ENCODE results near the gene TDRD15. TPM values are rescaled to one million over a fixed set of nuclear protein-coding genes. Genes with fewer than 3 reads are reported as not detected.

TDRD15 gene
- total and polyA plus RNA-seq, 2 experiments from 2014 or later, result 0.07 TPM; not detected in 1

DNA sequence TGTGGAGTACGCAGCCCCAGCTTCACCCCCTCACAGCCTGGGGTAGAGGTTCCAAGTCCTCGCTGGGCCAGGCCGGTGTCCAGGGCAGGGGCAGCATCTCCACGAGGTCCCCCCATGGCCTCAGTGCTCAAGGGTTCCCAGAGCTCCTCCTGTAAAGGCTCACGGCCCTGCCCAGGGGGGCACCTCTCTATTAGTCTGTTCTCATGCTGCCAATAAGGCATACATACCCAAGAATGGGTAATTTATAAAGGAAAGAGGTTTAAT lies 38.8 kb downstream of the TDRD15 start:
- no peaks in the 10 kb centered on the region for H3F3A ChIP-seq (replicated peaks; ENCODE audit: low read depth)
- no peaks in the 10 kb centered on the region; the same call in 1 of the 2 replicates for H3K36me3 ChIP-seq (ENCODE audit: insufficient read depth)
- H4K20me1 ChIP-seq (replicated peaks; ENCODE audit: insufficient read depth), result no peaks in the 10 kb centered on the region
- Mint-ChIP-seq H3K9me3 (peaks cover 9% of the 10 kb centered on the region), H3K4me3 (no peak overlapping the region), H3K27me3 (ENCODE audit: insufficient read depth, low read depth, poor library complexity) (peaks cover 2% of the 10 kb centered on the region), H3K4me1 (no peaks in the 10 kb centered on the region; the same call in 2 of the 3 replicates), H3K36me3 (ENCODE audit: low read depth) (no peaks in the 10 kb centered on the region), H3K27ac (no peak overlapping the region)
- no peaks in the 10 kb centered on the region for H3K9me2 ChIP-seq (ENCODE audit: insufficient read depth)
- H3K4me3 ChIP-seq, result no peak overlapping the region
- TF ChIP-seq, protein P1, sequence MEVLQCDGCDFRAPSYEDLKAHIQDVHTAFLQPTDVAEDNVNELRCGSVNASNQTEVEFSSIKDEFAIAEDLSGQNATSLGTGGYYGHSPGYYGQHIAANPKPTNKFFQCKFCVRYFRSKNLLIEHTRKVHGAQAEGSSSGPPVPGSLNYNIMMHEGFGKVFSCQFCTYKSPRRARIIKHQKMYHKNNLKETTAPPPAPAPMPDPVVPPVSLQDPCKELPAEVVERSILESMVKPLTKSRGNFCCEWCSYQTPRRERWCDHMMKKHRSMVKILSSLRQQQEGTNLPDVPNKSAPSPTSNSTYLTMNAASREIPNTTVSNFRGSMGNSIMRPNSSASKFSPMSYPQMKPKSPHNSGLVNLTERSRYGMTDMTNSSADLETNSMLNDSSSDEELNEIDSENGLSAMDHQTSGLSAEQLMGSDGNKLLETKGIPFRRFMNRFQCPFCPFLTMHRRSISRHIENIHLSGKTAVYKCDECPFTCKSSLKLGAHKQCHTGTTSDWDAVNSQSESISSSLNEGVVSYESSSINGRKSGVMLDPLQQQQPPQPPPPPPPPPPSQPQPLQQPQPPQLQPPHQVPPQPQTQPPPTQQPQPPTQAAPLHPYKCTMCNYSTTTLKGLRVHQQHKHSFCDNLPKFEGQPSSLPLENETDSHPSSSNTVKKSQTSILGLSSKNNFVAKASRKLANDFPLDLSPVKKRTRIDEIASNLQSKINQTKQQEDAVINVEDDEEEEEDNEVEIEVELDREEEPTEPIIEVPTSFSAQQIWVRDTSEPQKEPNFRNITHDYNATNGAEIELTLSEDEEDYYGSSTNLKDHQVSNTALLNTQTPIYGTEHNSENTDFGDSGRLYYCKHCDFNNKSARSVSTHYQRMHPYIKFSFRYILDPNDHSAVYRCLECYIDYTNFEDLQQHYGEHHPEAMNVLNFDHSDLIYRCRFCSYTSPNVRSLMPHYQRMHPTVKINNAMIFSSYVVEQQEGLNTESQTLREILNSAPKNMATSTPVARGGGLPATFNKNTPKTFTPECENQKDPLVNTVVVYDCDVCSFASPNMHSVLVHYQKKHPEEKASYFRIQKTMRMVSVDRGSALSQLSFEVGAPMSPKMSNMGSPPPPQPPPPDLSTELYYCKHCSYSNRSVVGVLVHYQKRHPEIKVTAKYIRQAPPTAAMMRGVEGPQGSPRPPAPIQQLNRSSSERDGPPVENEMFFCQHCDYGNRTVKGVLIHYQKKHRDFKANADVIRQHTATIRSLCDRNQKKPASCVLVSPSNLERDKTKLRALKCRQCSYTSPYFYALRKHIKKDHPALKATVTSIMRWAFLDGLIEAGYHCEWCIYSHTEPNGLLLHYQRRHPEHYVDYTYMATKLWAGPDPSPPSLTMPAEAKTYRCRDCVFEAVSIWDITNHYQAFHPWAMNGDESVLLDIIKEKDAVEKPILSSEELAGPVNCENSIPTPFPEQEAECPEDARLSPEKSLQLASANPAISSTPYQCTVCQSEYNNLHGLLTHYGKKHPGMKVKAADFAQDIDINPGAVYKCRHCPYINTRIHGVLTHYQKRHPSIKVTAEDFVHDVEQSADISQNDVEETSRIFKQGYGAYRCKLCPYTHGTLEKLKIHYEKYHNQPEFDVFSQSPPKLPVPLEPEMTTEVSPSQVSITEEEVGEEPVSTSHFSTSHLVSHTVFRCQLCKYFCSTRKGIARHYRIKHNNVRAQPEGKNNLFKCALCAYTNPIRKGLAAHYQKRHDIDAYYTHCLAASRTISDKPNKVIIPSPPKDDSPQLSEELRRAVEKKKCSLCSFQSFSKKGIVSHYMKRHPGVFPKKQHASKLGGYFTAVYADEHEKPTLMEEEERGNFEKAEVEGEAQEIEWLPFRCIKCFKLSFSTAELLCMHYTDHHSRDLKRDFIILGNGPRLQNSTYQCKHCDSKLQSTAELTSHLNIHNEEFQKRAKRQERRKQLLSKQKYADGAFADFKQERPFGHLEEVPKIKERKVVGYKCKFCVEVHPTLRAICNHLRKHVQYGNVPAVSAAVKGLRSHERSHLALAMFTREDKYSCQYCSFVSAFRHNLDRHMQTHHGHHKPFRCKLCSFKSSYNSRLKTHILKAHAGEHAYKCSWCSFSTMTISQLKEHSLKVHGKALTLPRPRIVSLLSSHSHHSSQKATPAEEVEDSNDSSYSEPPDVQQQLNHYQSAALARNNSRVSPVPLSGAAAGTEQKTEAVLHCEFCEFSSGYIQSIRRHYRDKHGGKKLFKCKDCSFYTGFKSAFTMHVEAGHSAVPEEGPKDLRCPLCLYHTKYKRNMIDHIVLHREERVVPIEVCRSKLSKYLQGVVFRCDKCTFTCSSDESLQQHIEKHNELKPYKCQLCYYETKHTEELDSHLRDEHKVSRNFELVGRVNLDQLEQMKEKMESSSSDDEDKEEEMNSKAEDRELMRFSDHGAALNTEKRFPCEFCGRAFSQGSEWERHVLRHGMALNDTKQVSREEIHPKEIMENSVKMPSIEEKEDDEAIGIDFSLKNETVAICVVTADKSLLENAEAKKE (CRISPR knock-in tag; IDR thresholded peaks at IDR 0.05), result no peak
- TF ChIP-seq, protein P2, sequence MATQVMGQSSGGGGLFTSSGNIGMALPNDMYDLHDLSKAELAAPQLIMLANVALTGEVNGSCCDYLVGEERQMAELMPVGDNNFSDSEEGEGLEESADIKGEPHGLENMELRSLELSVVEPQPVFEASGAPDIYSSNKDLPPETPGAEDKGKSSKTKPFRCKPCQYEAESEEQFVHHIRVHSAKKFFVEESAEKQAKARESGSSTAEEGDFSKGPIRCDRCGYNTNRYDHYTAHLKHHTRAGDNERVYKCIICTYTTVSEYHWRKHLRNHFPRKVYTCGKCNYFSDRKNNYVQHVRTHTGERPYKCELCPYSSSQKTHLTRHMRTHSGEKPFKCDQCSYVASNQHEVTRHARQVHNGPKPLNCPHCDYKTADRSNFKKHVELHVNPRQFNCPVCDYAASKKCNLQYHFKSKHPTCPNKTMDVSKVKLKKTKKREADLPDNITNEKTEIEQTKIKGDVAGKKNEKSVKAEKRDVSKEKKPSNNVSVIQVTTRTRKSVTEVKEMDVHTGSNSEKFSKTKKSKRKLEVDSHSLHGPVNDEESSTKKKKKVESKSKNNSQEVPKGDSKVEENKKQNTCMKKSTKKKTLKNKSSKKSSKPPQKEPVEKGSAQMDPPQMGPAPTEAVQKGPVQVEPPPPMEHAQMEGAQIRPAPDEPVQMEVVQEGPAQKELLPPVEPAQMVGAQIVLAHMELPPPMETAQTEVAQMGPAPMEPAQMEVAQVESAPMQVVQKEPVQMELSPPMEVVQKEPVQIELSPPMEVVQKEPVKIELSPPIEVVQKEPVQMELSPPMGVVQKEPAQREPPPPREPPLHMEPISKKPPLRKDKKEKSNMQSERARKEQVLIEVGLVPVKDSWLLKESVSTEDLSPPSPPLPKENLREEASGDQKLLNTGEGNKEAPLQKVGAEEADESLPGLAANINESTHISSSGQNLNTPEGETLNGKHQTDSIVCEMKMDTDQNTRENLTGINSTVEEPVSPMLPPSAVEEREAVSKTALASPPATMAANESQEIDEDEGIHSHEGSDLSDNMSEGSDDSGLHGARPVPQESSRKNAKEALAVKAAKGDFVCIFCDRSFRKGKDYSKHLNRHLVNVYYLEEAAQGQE (IDR thresholded peaks at IDR 0.05; ENCODE audit: unreplicated experiment), result no peak
- no peak for TF ChIP-seq NANOG (IDR thresholded peaks at IDR 0.05; ENCODE audit: borderline replicate concordance)
- no peak for TF ChIP-seq ZNF331 (CRISPR knock-in tag; IDR thresholded peaks at IDR 0.05; ENCODE audit: low read depth)
- no peak for TF ChIP-seq POLR2AphosphoS5 (IDR thresholded peaks at IDR 0.05; ENCODE audit: low read depth)
- TF ChIP-seq, protein P3, sequence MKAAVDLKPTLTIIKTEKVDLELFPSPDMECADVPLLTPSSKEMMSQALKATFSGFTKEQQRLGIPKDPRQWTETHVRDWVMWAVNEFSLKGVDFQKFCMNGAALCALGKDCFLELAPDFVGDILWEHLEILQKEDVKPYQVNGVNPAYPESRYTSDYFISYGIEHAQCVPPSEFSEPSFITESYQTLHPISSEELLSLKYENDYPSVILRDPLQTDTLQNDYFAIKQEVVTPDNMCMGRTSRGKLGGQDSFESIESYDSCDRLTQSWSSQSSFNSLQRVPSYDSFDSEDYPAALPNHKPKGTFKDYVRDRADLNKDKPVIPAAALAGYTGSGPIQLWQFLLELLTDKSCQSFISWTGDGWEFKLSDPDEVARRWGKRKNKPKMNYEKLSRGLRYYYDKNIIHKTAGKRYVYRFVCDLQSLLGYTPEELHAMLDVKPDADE (IDR thresholded peaks at IDR 0.05), result no peak
- TF ChIP-seq CREB1 (CRISPR knock-in tag; IDR thresholded peaks at IDR 0.05; ENCODE audit: low read depth), result no peak
- DNase-seq (ENCODE audit: low spot score), result no peak
- no peaks in the 10 kb centered on the region for H3K79me2 ChIP-seq (replicated peaks; ENCODE audit: insufficient read depth)
- no peaks in the 10 kb centered on the region for H3K4me1 ChIP-seq (ENCODE audit: insufficient read depth)
- no peak for ATAC-seq
- H3K27ac ChIP-seq (ENCODE audit: low read depth), result no peak overlapping the region
- no peak overlapping the region for H3K4me2 ChIP-seq
- H3K27me3 ChIP-seq (ENCODE audit: insufficient read depth), result no peaks in the 10 kb centered on the region
- H2AFZ ChIP-seq, result no peak overlapping the region
